ENCODE data around the gene TMTC2.
"Not testable (repeated sequence)": the region's sequence is repeated elsewhere in the genome, so short reads cannot be mapped to it uniquely, and the experiment has no call there.

Gene TMTC2

DNA sequence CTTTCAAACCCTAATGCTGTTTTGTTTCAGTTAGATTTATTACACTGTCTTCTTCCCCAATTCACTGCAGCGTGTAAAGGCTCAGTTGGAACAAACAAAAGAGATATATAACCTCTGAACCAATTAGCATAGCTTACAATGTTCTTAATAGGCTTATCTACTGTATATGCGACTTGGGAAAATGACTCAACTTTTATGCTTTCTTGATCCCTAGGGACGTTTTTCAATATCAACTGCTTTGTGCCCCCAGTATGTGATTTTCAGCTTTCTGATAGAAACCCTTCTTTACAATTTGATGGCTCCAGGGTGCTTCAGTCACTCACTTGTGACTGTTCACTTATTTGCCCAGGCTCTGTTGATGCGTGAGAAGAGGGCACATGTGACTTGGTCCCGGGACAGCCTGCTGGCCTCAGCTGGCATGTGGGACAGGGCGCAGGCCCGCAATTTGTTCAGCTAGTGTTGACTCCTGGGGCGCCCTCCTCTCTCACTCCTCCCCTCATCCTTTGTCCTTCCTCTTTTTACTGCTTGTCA, 107.1 kb downstream of the TMTC2 start:
- no peak for DNase-seq (ENCODE audit: low read depth)

- DNase-seq (ENCODE audit: low read depth): no peak
Observed at GRCh38 chr12:82797480-82797879, 110.8 kb downstream of the TMTC2 start.

DNA sequence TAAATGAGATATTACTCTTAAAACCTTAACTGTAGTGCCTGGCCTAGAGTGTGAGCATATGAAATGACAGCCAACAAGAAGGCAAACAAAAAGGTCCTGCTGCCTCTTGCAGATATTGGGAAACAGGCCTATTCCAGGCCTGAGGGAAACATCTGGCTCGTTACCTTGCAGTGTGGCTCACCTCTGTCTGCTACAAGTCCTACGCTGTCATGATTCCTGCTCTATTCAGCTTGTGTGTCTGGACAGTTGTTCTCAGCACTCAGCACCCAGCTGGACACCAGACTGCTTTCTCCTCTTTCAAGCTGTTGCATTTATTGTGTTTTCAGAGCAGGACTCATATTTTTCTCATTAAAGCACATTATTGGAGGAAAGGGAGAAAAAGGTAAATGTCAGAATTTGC, 113.5 kb downstream of the TMTC2 start:
- DNase-seq (ENCODE audit: low read depth): no peak

- no peak for DNase-seq (ENCODE audit: low read depth)
Observed at GRCh38 chr12:82801951-82802610, 115.4 kb downstream of the TMTC2 start.

GRCh38 chr12:82803201-82803600, 116.5 kb downstream of the TMTC2 start:
- DNase-seq (ENCODE audit: low read depth): no peak

GRCh38 chr12:82804601-82805000, 117.9 kb downstream of the TMTC2 start:
- DNase-seq (ENCODE audit: low read depth): no peak

DNA sequence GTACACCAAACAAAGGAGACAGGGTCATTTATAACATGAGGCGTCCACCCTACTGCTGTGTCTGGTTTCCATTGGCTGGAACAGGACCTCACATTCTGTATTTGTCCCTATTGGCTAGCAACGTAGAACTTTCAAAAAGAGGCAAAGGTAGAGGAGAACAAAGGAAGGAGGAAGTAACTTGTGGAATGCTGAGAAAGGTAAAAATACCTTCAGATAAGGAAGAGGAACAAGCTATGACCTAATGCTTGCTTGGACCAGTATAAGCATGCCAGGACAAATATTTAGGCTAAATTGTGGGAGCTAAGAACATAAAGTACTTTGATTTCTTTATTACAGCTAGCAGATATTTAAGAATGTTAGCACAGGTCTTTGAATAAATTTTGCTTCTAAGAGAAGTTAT, 118.3 kb downstream of the TMTC2 start:
- not testable (repeated sequence) for DNase-seq (ENCODE audit: low read depth)

GRCh38 chr12:82805812-82806497, 119.2 kb downstream of the TMTC2 start:
- no peak for DNase-seq (ENCODE audit: low read depth)

GRCh38 chr12:82807132-82807737, 120.5 kb downstream of the TMTC2 start:
- no peak for DNase-seq (ENCODE audit: low read depth)

GRCh38 chr12:82810568-82810967, 123.9 kb downstream of the TMTC2 start:
- no peak for DNase-seq (ENCODE audit: low read depth)

DNA sequence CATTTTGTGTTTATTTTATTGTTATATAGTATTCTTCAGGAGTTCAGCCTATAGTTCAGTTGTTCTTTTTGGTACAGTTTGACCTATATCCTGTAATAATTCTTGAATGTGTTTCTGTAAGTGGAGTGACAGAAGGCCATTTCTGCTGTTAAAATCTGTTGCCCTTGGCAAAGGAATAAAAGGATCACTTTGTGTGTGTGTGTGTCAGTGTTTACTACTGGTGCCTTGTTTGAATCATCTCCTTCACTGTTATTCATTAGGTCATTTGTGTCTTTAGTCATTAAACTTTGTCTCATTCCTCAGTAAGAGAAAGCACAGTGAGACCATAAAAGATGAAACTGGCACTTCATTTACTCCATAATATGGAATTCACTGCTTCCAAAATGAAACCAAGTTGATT, 130.7 kb downstream of the TMTC2 start:
- DNase-seq (ENCODE audit: low read depth): no peak

GRCh38 chr12:82818271-82819035, 131.7 kb downstream of the TMTC2 start:
- no peak for DNase-seq (ENCODE audit: low read depth)

GRCh38 chr12:82826505-82826904, 139.8 kb downstream of the TMTC2 start:
- no peak for DNase-seq (ENCODE audit: low read depth)

GRCh38 chr12:82832096-82832495, 145.4 kb downstream of the TMTC2 start:
- DNase-seq (ENCODE audit: low read depth): no peak

DNA sequence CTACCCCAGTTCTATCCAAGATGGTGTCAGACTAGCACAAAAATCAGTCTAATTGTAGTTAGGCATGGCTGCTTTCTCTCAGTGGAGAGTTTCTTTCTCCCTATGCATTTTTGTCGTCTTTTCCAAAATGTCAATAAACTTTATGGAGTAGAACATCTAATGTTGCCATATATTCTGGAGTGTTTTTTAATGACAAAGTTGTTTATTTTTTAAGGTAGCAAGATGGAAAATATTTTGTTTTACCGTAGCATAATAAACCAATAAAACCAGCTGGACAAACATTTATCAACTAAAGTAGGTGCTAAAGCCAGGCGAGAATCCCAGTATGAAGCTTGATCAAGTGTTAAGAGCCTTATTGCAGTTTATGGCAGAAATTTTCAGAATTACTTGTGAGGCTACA, 146.3 kb downstream of the TMTC2 start:
- DNase-seq (ENCODE audit: low read depth): no peak

- no peak for DNase-seq (ENCODE audit: low read depth)
Observed at GRCh38 chr12:82833481-82833880, 146.8 kb downstream of the TMTC2 start.

DNA sequence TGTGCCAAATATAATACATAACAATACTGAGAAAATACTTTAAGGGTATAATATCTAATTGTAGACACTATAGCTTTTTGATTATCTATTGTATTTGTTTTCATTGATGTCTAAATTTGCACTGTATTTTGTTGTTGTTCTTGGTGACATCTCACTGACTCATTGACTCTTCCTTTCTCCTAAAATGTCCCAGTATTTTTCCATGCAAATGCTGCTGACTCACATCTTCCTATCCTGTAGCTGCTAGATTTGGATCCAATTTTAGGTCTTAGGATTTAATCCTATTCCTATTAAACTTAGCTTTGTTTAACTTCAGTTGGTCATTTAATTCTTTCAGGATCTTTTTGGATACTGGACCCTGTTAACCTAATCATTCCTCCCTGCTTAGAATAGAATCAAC, 148.5 kb downstream of the TMTC2 start:
- no peak for DNase-seq (ENCODE audit: low read depth)

DNA sequence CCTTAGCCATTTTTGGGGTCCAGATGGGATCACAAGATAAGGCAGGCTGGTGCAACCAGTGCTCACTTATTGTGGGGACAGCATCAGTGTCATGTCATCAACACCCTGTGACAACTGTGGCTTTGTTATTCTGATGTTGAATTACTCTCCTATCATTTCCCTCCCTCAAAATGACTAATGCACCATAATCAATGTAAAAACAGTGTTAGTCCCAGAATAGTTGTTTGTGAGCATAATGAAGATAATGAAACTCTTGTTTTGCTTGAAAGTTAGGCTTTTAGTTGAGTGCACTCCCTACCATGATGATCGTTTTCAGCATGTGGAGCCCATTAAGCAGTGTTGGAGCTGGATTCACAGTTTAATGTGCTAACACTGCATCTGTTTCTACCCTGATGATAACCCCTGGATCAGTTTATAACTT, 151.4 kb downstream of the TMTC2 start:
- no peak for DNase-seq (ENCODE audit: low read depth)

DNA sequence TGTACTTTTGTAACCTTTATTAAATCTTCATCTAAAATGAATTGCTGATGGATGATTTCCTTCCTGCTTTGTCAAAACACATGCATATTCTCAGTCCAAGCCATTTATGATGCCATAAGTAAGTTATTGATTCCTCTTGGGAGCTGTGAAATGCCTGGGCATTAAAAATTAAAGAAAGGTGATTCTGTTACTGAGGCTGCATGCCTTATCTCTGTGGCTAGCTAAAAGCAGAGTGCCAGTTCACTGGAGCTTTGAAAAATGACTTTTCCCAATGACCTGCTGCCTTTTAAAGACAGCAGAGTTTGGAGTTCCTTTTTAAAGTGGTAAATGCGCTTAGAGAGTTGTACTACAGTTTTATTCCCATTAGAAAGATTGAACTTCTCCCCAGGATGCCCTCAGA, 152.1 kb downstream of the TMTC2 start:
- DNase-seq (ENCODE audit: low read depth): no peak

DNA sequence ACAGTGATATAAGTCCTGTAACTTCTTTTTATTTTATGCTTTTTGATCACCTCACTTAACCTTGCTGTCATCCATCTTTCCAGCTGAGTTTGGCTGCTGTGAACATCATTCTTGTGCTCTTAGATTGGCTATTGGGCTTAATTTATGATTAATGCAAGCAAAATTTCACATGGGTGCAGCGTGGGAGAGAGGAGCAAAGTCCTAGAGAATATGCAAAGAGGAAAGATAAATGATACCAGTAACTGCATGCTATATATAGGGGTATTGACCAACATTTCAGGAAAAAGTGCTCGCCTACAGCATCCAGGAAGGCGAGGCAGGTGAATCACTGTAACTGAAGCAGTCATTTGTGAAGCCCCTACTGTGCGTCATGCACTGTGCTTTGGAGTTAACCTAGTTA, 153.1 kb downstream of the TMTC2 start:
- no peak for DNase-seq (ENCODE audit: low read depth)

DNA sequence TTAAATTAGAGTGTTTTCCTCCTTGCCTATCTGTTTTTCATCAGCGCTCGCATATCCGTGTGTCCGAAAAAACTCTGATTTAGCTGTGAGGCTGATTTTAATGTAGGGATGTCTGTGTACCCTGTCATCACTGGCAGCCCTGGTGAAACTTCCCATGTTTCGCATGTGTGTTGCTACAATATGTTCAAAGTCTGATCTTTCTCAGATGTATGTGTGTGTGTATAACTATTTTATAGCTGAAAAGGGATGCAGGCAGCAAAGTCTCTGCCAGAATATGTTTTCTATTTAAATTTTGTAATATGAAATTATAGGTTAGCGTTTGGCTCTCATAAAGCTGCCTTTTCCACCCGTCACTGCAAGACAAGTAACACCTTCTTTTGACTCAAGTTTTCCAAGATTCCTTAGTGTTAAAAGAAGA, 154.8 kb downstream of the TMTC2 start:
- no peak for DNase-seq (ENCODE audit: low read depth)

- DNase-seq (ENCODE audit: low read depth): no peak
Observed at GRCh38 chr12:82842480-82842879, 155.8 kb downstream of the TMTC2 start.
